Glutamatergic neuron (in vitro differentiated cells): ENCODE data around the gene MOGAT1. TPM values are rescaled to one million over a fixed set of nuclear protein-coding genes. Genes with fewer than 3 reads are reported as not detected.

Experiments
- DNase-seq: peaks from one replicate; pipeline ENCODE4 v3.0.0; 2022
- H3K27ac Mint-ChIP-seq: one replicate; pipeline ENCODE4 v1.8.0; 2020; ENCODE audit warnings: mild to moderate bottlenecking, mixed read lengths, inconsistent platforms; ENCODE audit not compliant: unreplicated experiment
- H3K27me3 Mint-ChIP-seq: one replicate; pipeline ENCODE4 v1.8.0; 2020; ENCODE audit warnings: mild to moderate bottlenecking, moderate library complexity, mixed read lengths, inconsistent platforms; ENCODE audit not compliant: unreplicated experiment
- H3K36me3 Mint-ChIP-seq: one replicate; pipeline ENCODE4 v1.8.0; 2020; ENCODE audit warnings: mild to moderate bottlenecking, mixed read lengths, inconsistent platforms; ENCODE audit not compliant: unreplicated experiment
- H3K4me1 Mint-ChIP-seq: one replicate; pipeline ENCODE4 v1.8.0; 2020; ENCODE audit warnings: mild to moderate bottlenecking, low read depth, mixed read lengths, inconsistent platforms; ENCODE audit not compliant: unreplicated experiment
- H3K4me3 Mint-ChIP-seq: one replicate; pipeline ENCODE4 v1.8.0; 2020; ENCODE audit warnings: mild to moderate bottlenecking, mixed read lengths, inconsistent platforms; ENCODE audit not compliant: unreplicated experiment
- H3K9me3 Mint-ChIP-seq: one replicate; pipeline ENCODE4 v1.8.0; 2020; ENCODE audit warnings: mild to moderate bottlenecking, moderate library complexity, mixed read lengths, inconsistent platforms; ENCODE audit not compliant: unreplicated experiment
- total RNA-seq: library from RNA; stranded (reverse); fragmentation: NEBNext Ultra II Directional; extraction: Animal tissue kit (Norgen Biotek cat#: 25700); gene quantifications from one replicate; pipeline ENCODE4 v1.2.1, GENCODE V29; 2021; ENCODE audit not compliant: unreplicated experiment
- TF ChIP-seq, protein P1 (sequence below): fragments of 200-600 bp; sonication (generic); IDR thresholded peaks from one replicate; pipeline ENCODE4 v1.5.0; 2021; ENCODE audit not compliant: partially characterized antibody, unreplicated experiment

The MOGAT1 gene
- total RNA-seq, 1 donor from 2014 or later, result not detected

DNA sequence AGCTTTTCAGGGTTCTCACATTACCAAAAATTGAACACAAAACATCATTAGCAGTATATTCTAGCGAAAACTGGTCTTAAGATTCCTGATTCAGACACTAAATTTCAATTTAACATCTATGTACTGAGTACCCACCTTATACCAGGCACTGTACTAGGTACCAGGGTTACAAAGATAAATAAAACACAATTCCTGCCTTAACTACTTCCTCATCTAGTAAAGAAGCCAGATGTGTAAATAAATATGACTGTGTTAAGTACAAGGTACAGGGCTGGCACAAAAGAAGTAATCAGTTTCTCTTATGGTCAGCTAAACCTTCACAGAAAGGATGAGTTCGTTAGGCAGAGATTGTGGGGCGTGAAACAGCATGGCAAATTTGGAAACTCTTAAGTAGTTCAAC is 21.7 kb upstream of the MOGAT1 start:
- DNase-seq, result no peak
- no peak overlapping the region for H3K27ac Mint-ChIP-seq

DNA sequence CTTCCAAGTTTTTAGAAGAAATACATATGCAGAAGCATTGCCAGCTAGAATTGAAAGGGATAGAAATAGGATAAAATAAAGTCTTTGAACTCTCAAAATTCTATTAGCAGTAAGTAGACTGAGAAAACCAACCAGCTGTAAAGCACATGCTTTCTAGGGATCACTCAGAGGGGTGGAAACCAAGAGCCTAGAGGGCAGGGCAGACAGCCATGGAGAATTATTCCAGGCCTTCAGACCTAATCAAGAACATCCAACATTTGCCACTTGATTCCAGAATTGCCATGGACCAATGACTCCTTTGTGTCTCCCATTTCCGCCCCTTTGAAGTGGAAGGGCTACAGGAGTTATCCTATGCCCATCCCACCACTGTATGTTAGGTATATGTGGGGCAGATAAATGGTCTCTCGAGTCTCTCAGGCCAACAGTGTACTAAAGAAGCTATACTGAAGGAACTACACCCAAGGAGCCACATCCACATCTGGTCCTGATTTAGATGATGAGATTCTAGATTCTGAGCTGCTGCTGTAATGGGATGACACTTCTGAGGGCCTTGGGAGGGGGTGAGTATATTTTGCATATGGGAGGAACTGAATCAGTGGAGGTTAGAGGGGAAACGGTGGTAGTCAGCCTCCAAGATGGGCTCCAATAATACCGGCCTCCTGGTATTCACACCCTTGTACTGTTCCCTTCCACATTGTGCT is 19.6 kb upstream of the MOGAT1 start:
- no peak overlapping the region for H3K27ac Mint-ChIP-seq
- TF ChIP-seq, protein P1, sequence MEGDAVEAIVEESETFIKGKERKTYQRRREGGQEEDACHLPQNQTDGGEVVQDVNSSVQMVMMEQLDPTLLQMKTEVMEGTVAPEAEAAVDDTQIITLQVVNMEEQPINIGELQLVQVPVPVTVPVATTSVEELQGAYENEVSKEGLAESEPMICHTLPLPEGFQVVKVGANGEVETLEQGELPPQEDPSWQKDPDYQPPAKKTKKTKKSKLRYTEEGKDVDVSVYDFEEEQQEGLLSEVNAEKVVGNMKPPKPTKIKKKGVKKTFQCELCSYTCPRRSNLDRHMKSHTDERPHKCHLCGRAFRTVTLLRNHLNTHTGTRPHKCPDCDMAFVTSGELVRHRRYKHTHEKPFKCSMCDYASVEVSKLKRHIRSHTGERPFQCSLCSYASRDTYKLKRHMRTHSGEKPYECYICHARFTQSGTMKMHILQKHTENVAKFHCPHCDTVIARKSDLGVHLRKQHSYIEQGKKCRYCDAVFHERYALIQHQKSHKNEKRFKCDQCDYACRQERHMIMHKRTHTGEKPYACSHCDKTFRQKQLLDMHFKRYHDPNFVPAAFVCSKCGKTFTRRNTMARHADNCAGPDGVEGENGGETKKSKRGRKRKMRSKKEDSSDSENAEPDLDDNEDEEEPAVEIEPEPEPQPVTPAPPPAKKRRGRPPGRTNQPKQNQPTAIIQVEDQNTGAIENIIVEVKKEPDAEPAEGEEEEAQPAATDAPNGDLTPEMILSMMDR, result no peak
- peaks cover 8% of the 10 kb centered on the region for H3K4me1 Mint-ChIP-seq

More for the DNA sequence above, 21.7 kb upstream of the MOGAT1 start:
- H3K27me3 Mint-ChIP-seq, result no peaks in the 10 kb centered on the region
- H3K4me3 Mint-ChIP-seq, result no peak overlapping the region
- no peaks in the 10 kb centered on the region for H3K9me3 Mint-ChIP-seq
- H3K4me1 Mint-ChIP-seq, result no peaks in the 10 kb centered on the region
- no peaks in the 10 kb centered on the region for H3K36me3 Mint-ChIP-seq
- TF ChIP-seq, protein P1, result no peak

DNA sequence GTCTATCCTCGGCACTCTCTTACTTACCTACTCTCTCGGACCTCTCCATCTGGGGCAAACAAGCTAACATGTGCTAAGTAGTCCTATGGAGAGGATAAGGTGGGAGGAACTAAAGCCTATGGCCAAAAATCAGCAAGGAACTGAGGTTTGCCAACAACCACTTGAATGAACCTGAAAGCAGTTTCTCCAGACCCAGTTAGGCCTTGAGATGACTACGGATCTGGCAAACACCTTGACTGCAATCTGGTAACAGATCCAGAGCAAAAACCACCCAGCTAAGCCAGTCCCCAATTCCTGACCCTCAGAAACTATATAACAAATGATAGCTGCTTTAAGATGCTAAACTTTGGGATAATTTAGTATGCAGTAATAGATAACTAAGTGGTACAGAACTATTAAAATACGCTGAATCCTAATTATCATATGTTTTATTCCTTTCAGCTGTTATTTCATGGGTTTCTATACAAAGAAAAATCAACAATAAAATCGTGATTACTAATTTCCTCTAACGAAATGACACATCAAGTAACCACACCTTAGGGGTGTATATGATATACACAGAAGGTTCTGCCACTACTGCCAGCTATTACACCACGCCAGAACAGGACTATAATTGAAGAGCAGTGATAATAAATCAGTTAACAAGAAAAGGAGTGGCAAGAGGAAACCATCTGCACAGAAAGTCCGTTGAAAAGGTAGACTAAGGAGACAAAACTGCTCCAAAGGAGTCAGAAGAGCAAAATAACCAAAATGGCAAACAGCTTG is 18.8 kb upstream of the MOGAT1 start:
- Mint-ChIP-seq H3K27me3 (peaks cover 6% of the 10 kb centered on the region), H3K9me3 (peaks cover 5% of the 10 kb centered on the region), H3K36me3 (no peaks in the 10 kb centered on the region), H3K4me1 (peaks cover 9% of the 10 kb centered on the region), H3K27ac (no peak overlapping the region), H3K4me3 (no peak overlapping the region)
- no peak for DNase-seq
- TF ChIP-seq, protein P1, result no peak

More for the DNA sequence above, 19.6 kb upstream of the MOGAT1 start:
- Mint-ChIP-seq H3K36me3 (no peaks in the 10 kb centered on the region), H3K9me3 (peaks cover 5% of the 10 kb centered on the region), H3K4me3 (no peak overlapping the region), H3K27me3 (peaks cover 6% of the 10 kb centered on the region)
- no peak for DNase-seq

DNA sequence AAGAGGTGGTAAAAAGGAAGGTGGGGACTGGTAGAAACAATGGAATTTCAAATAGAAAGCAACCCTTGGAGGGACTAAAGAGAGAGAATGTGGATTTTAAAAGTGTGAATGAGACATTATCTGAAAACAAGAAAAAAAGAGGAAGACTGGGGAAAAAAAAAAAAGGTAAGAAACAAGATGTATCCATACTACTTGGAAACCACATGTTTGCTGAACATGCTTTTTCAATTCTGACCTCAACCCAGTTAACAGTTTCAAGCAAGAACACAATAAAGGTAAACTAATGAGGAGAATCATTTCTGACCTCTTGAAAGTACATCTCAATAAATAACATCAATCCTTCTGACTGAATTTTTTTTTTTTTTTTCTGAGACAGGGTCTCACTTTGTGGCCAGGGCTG is 18.2 kb upstream of the MOGAT1 start:
- no peak overlapping the region for H3K27ac Mint-ChIP-seq
- H3K4me1 Mint-ChIP-seq, result peaks cover 9% of the 10 kb centered on the region
- no peak for DNase-seq
- no peaks in the 10 kb centered on the region for H3K36me3 Mint-ChIP-seq
- TF ChIP-seq, protein P1, result no peak
- H3K9me3 Mint-ChIP-seq, result peaks cover 5% of the 10 kb centered on the region
- H3K27me3 Mint-ChIP-seq, result peaks cover 6% of the 10 kb centered on the region
- H3K4me3 Mint-ChIP-seq, result no peak overlapping the region
